PFSK-1 (cell line): ENCODE results near the gene ADAMTS16.

ENCODE experiments used
- POLR2AphosphoS5 ChIP-seq: IDR thresholded peaks from 2 replicates; pipeline ENCODE4 v1.6.1; 2012; ENCODE audit warnings: low read depth, mild to moderate bottlenecking, control low read depth, low read length, moderate library complexity
- TAF1 ChIP-seq: IDR thresholded peaks from 2 replicates; pipeline ENCODE4 v1.6.1; 2012; ENCODE audit warnings: low read length, control low read depth, borderline replicate concordance; ENCODE audit not compliant: insufficient read depth

DNA sequence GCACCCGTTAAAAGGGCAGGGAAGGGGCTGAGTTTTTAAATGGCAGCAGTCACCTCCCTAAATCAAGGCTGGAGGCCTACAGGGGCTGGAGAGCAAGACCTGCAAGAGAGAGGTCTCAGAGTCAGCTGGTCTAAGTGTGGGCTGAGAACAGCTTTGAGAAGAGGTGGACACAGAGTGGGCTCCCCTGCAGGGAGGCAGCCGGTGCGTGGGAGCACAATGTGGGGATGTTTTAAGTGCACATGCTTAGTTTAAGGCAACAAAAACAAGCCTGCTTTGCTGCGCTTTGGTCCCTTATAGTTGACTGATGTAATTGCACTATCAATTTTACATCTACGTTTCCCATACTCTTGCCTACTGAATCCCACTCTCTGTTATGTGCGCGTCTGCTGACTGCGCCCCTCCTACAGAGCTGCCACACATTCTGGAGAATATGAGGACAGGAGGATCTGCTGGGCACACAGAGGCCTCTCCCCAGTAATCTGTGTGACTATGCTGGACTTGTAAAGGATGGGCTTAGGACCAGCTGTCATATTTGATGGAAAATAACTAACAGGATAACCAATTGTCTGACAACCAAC is 220.3 kb downstream of the ADAMTS16 start:
- TF ChIP-seq POLR2AphosphoS5 (no peak), TAF1 (no peak)
